Endothelial cell of umbilical vein (primary cell): ENCODE data around the gene PSMA5. TPM values are rescaled to one million over a fixed set of nuclear protein-coding genes. Genes with fewer than 3 reads are reported as not detected.
"Not testable (repeated sequence)": the region's sequence is repeated elsewhere in the genome, so short reads cannot be mapped to it uniquely, and the experiment has no call there.

Source experiments
- BruUV-seq: library from RNA; stranded (reverse); fragments of 400-500 nt; replicated peaks from 2 replicates; lab custom pipeline; 2021; lab: Mats Ljungman, UMichigan
- CTCF ChIA-PET: fragments of 300-600, 350-600 bp; sonication (Branson Sonifier 250); formaldehyde crosslinking; loops from one replicate; lab custom pipeline; 2021; ENCODE audit warnings: antibody characterized with exemption, inconsistent platforms; lab: Charles Lee
- POLR2A ChIA-PET: fragments of 300-600, 350-600 bp; sonication (Branson Sonifier 250); formaldehyde crosslinking; loops from one replicate; lab custom pipeline; 2021; ENCODE audit warnings: antibody characterized with exemption, inconsistent platforms; lab: Charles Lee
- DNase-seq: peaks from one replicate; pipeline ENCODE4 v3.0.0-alpha.2; 2011; ENCODE audit warnings: low read depth, low spot score
- FAIRE-seq: peaks from 2 replicates; lab custom pipeline; 2011; peaks lifted over from hg19 to GRCh38; lab: Jason Lieb, UNC
- H2AFZ ChIP-seq: 2 replicates; pipeline ENCODE4 v1.6.0; 2012; ENCODE audit warnings: low read depth, low read length, control low read depth, inconsistent platforms
- H3K27ac ChIP-seq: 2 replicates; pipeline ENCODE4 v1.5.1; 2011; ENCODE audit warnings: low read depth, mild to moderate bottlenecking, control low read depth, low read length, moderate library complexity; ENCODE audit not compliant: insufficient read depth
- H3K27me3 ChIP-seq, 2 experiments: 2 replicates each; pipeline versions ENCODE4 v1.6.0 to v1.6.1; 2011; ENCODE audit warnings: low read length in 2 of 2, mixed read lengths in 1 of 2; ENCODE audit not compliant: control insufficient read depth in 2 of 2, insufficient read depth in 2 of 2
- H3K36me3 ChIP-seq, 2 experiments: 2 replicates in 1 of 2; 3 replicates in 1 of 2; pipeline ENCODE4 v1.5.1; 2011; ENCODE audit warnings: low read length in 2 of 2, mild to moderate bottlenecking in 1 of 2, moderate library complexity in 1 of 2; ENCODE audit not compliant: control insufficient read depth in 2 of 2, insufficient read depth in 2 of 2; ENCODE audit errors: extremely low read depth in 1 of 2
- H3K4me1 ChIP-seq: 3 replicates; pipeline ENCODE4 v1.5.1; 2011; ENCODE audit warnings: mild to moderate bottlenecking, low read length; ENCODE audit not compliant: control insufficient read depth, insufficient read depth; ENCODE audit errors: extremely low read depth
- H3K4me2 ChIP-seq: 2 replicates; pipeline ENCODE4 v1.6.1; 2011; ENCODE audit warnings: low read length, control low read depth, mixed read lengths; ENCODE audit not compliant: insufficient read depth
- H3K4me3 ChIP-seq, 3 experiments: fragments of 200-600 bp in 1 of 3; sonication (generic), shearing (Covaris generic) in 1 of 3; replicated peaks in 1 of 3; 2 replicates each; pipeline ENCODE4 v1.5.1; 2011 to 2016; ENCODE audit warnings: control low read depth in 3 of 3, low read length in 3 of 3, mild to moderate bottlenecking in 2 of 3, inconsistent platforms in 1 of 3, low read depth in 1 of 3, moderate library complexity in 1 of 3; ENCODE audit not compliant: insufficient read depth in 1 of 3
- H3K79me2 ChIP-seq: 2 replicates; pipeline ENCODE4 v1.6.0; 2012; ENCODE audit warnings: low read length, inconsistent platforms; ENCODE audit not compliant: control insufficient read depth, insufficient read depth
- H3K9ac ChIP-seq: replicated peaks from 2 replicates; pipeline ENCODE3; 2011; ENCODE audit warnings: low read length, control low read depth; ENCODE audit not compliant: insufficient read depth; ENCODE audit errors: extremely low read depth
- H3K9me1 ChIP-seq: replicated peaks from 3 replicates; pipeline ENCODE4 v1.6.0; 2011; ENCODE audit warnings: mild to moderate bottlenecking, low read length; ENCODE audit not compliant: control insufficient read depth, insufficient read depth; ENCODE audit errors: extremely low read depth
- H3K9me3 ChIP-seq: replicated peaks from 2 replicates; pipeline ENCODE4 v1.5.1; 2012; ENCODE audit warnings: low read length, inconsistent platforms; ENCODE audit not compliant: control insufficient read depth, insufficient read depth
- H4K20me1 ChIP-seq: replicated peaks from 2 replicates; pipeline ENCODE3; 2011; ENCODE audit warnings: mild to moderate bottlenecking, low read length; ENCODE audit not compliant: control insufficient read depth, insufficient read depth; ENCODE audit errors: extremely low read depth
- EZH2 ChIP-seq: IDR thresholded peaks from 2 replicates; pipeline ENCODE4 v1.6.1; 2012; ENCODE audit warnings: borderline replicate concordance, low read depth, mild to moderate bottlenecking, moderate library complexity, low read length, inconsistent platforms; ENCODE audit not compliant: severe bottlenecking
- FOS ChIP-seq: IDR thresholded peaks from 2 replicates; pipeline ENCODE4 v1.6.1; 2011; ENCODE audit warnings: mild to moderate bottlenecking, low read length, moderate library complexity, borderline replicate concordance; ENCODE audit not compliant: insufficient read depth
- GATA2 ChIP-seq: IDR thresholded peaks from 2 replicates; pipeline ENCODE4 v1.7.0; 2011; ENCODE audit warnings: low read depth, mild to moderate bottlenecking, moderate library complexity, mixed read lengths, low read length; ENCODE audit not compliant: insufficient read length, insufficient read depth
- JUN ChIP-seq: IDR thresholded peaks from 2 replicates; pipeline ENCODE4 v1.6.1; 2011; ENCODE audit warnings: borderline replicate concordance, low read depth; ENCODE audit not compliant: insufficient read length, insufficient read depth
- MYC ChIP-seq: IDR thresholded peaks from one replicate; pipeline ENCODE4 v1.6.1; 2011; ENCODE audit warnings: mild to moderate bottlenecking, low read depth, low read length
- POLR2A ChIP-seq: IDR thresholded peaks from 2 replicates; pipeline ENCODE4 v1.6.1; 2012; ENCODE audit warnings: low read depth, mild to moderate bottlenecking, control low read depth, low read length
- POLR2AphosphoS5 ChIP-seq: IDR thresholded peaks from 2 replicates; pipeline ENCODE4 v1.6.1; 2012; ENCODE audit warnings: low read depth, mild to moderate bottlenecking, control low read depth, low read length, moderate library complexity; ENCODE audit not compliant: insufficient read depth
- dilution Hi-C: fragments of 300-500 bp; cut with MboI; formaldehyde crosslinking; loops from one replicate; pipeline ENCODE4 v1.15.0; 2019; ENCODE audit warnings: low sequenced_read_pairs; ENCODE audit not compliant: extremely low pct_ligation_motif_present
- intact Hi-C: fragments of 100-400 bp; cut with micrococcal nuclease; formaldehyde crosslinking; loops from one replicate; pipeline ENCODE4 v1.10.0; 2022
- polyA plus RNA-seq, 4 experiments: library from polyadenylated mRNA; depleted of rRNA in 3 of 4; stranded (reverse) in 3 of 4; unstranded in 1 of 4; fragments of >200 nt; gene quantifications; 2 replicates each; pipeline versions ENCODE4 v1.2.1 to v1.2.3, GENCODE V29; 2011 to 2012; ENCODE audit warnings: missing spikeins in 1 of 4
- total RNA-seq: library from RNA; stranded (reverse); gene quantifications from 2 replicates; pipeline ENCODE4 v1.2.3, GENCODE V29; 2021
- TF ChIP-seq, protein P1 (sequence below), 2 donors: IDR thresholded peaks; 1 replicate in 1 of 2; 2 replicates in 1 of 2; pipeline ENCODE4 v1.5.1; 2011; ENCODE audit warnings: low read length in 2 of 2, mild to moderate bottlenecking in 2 of 2, moderate library complexity in 2 of 2, control low read depth in 1 of 2, inconsistent platforms in 1 of 2, low read depth in 1 of 2; ENCODE audit not compliant: insufficient read depth in 1 of 2; ENCODE audit errors: extremely low read depth in 1 of 2
- TF ChIP-seq, protein P2 (sequence below): IDR thresholded peaks from 2 replicates; pipeline ENCODE4 v1.6.1; 2011; ENCODE audit not compliant: insufficient read depth, insufficient read length

PSMA5 gene
- total and polyA plus RNA-seq, 2 donors (not counting 3 experiments of a cell fraction or from before 2014, with no cell fraction given) = 98.1 to 125 TPM

- H3K9me1 ChIP-seq = no peaks in the 10 kb centered on the region
- no peaks in the 10 kb centered on the region for H3K4me1 ChIP-seq
- TF ChIP-seq, protein P1, sequence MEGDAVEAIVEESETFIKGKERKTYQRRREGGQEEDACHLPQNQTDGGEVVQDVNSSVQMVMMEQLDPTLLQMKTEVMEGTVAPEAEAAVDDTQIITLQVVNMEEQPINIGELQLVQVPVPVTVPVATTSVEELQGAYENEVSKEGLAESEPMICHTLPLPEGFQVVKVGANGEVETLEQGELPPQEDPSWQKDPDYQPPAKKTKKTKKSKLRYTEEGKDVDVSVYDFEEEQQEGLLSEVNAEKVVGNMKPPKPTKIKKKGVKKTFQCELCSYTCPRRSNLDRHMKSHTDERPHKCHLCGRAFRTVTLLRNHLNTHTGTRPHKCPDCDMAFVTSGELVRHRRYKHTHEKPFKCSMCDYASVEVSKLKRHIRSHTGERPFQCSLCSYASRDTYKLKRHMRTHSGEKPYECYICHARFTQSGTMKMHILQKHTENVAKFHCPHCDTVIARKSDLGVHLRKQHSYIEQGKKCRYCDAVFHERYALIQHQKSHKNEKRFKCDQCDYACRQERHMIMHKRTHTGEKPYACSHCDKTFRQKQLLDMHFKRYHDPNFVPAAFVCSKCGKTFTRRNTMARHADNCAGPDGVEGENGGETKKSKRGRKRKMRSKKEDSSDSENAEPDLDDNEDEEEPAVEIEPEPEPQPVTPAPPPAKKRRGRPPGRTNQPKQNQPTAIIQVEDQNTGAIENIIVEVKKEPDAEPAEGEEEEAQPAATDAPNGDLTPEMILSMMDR (IDR thresholded peaks at IDR 0.05; ENCODE audit: extremely low read depth in 1 of 2, insufficient read depth in 1 of 2, low read depth in 1 of 2, low read length in 2 of 2) = no peak
- TF ChIP-seq EZH2 (no peak), GATA2 (no peak), POLR2AphosphoS5 (no peak), POLR2A (no peak), JUN (no peak), MYC (no peak), FOS (no peak)
- TF ChIP-seq, protein P2, sequence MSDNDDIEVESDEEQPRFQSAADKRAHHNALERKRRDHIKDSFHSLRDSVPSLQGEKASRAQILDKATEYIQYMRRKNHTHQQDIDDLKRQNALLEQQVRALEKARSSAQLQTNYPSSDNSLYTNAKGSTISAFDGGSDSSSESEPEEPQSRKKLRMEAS = no peak
- no TSS peak for BruUV-seq
- H3K9ac ChIP-seq = no peak overlapping the region
- H3K9me3 ChIP-seq = no peaks in the 10 kb centered on the region
- dilution Hi-C loops = no loop called here
- intact Hi-C loops = no loop called here
- no peaks in the 10 kb centered on the region for H3K36me3 ChIP-seq
- H2AFZ ChIP-seq = no peak overlapping the region
- H3K79me2 ChIP-seq = no peaks in the 10 kb centered on the region
- no peak overlapping the region for H3K27ac ChIP-seq
- ChIA-PET CTCF (no interaction called here), POLR2A (no interaction called here)
- no peaks in the 10 kb centered on the region for H4K20me1 ChIP-seq
- peaks cover 0 to 1% of the 10 kb centered on the region in 2 experiments for H3K27me3 ChIP-seq
- no peak overlapping the region for H3K4me3 ChIP-seq
- no peak for FAIRE-seq
- no peak for DNase-seq
- no peak overlapping the region for H3K4me2 ChIP-seq
Measured at GRCh38 chr1:109377698-109378097, 48.5 kb downstream of the PSMA5 start.

GRCh38 chr1:109373696-109374095 is 52.6 kb downstream of the PSMA5 start:
- intact Hi-C loops = not testable (repeated sequence)

More at GRCh38 chr1:109373696-109374095, 52.6 kb downstream of the PSMA5 start:
- FAIRE-seq, H4K20me1 ChIP-seq, BruUV-seq, H3K4me1 ChIP-seq, H3K36me3 ChIP-seq, H3K9me3 ChIP-seq, dilution Hi-C loops, H3K4me3 ChIP-seq, DNase-seq, H3K9me1 ChIP-seq, H3K79me2 ChIP-seq, H3K27me3 ChIP-seq, H3K4me2 ChIP-seq, H3K9ac ChIP-seq, H3K27ac ChIP-seq, H2AFZ ChIP-seq, POLR2A ChIA-PET: not testable (repeated sequence)
- CTCF ChIA-PET = interaction anchor here (1.0 kb wide), 1 partner anchor 11 kb away, joined by 3 read pairs; no protein-coding TSS in a partner anchor
